HG03432 (cell line): ENCODE data around the gene OOSP3.
"Not testable (repeated sequence)": the region's sequence is repeated elsewhere in the genome, so short reads cannot be mapped to it uniquely, and the experiment has no call there.

ENCODE experiments used
- ATAC-seq: cut with Tn5 transposase; IDR thresholded peaks from one replicate; pipeline ENCODE4 v1.9.1; 2021; ENCODE audit warnings: mild to moderate bottlenecking, moderate library complexity; ENCODE audit not compliant: unreplicated experiment

Gene OOSP3

GRCh38 chr11:59875856-59876519 lies 2.6 kb upstream of the OOSP3 start:
- ATAC-seq: no peak

DNA sequence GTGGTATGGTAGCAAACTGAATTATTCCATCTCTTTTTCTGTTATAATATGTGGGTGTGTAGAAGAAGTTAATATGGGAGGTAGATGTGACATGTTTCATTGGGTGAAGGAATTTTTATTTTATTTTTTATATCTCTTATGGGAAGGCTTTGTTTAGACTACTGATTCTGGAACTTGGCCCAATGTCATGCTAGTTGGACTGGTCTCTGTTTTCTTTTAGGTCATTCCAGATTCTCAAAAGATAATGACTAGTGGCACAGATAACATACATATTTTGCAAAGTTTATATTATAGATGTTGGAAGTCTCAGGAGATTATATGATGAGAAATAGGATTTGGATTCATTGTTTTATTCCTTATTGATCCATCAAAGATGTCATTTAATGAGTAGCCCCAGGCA lies 1.3 kb upstream of the OOSP3 start:
- no peak for ATAC-seq

GRCh38 chr11:59877784-59878183 lies 798 bp upstream of the OOSP3 start:
- no peak for ATAC-seq

GRCh38 chr11:59879567-59879966 lies 985 bp downstream of the OOSP3 start:
- ATAC-seq: no peak

DNA sequence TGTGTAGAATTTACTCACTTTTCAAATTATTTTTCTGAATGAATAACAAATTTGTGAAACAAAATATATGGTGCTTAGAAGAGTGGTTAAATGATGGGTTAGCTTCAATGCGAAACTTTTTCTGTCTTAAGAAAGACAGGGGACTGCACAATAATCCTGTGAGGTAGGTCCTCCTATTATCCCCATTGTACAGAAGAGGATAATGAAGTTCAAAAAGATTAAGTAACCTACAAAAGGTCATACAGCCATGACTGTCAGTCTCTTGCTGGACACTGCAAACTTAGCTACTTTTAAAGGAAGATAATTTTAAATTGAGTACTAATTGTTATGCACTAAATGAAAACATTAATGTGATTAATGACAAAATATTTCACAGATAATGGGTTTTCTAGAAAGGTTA lies 5.0 kb downstream of the OOSP3 start:
- no peak for ATAC-seq

GRCh38 chr11:59887156-59887555 lies 8.6 kb downstream of the OOSP3 start:
- not testable (repeated sequence) for ATAC-seq

DNA sequence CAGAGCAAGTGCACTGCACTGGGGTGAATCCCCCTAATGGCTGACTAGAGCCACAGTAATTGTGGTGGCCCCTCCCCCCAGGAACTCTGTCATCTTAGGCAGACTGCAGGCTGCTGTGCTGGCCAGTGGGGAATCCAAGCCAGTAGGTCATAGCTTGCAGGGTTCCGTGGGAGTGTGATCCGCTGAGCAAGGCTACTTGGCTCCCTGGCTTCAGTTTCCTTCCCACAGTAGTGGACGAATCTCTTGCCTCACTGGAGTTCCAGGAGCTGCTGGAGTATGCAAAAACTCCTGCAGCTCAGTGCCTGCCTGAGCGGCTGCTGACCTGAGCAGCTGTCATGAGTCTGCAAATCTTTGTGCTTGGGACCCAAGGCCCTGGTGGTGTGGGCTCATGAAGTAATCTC lies 13.2 kb downstream of the OOSP3 start:
- no peak for ATAC-seq

DNA sequence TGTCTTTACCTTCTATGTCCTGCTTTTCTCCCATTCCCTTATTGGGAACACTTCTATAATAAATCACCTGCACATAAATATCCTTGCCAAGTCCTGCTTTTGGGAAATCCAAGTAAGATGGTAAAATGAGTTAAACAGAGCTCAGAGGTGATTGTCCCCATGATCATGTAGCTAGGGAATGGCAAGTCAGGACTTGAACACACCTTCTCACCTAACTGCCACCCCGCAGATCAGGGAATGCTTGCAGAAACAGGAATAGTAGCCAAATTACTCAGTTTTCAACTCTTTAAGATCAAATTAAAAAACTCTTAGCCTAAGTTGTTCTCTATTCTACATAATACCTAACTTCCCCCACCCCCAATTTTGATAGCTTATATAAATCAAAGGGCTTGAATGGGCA lies 16.0 kb downstream of the OOSP3 start:
- ATAC-seq: no peak

- ATAC-seq: no peak
Observed at GRCh38 chr11:59898046-59898445, 19.5 kb downstream of the OOSP3 start.

DNA sequence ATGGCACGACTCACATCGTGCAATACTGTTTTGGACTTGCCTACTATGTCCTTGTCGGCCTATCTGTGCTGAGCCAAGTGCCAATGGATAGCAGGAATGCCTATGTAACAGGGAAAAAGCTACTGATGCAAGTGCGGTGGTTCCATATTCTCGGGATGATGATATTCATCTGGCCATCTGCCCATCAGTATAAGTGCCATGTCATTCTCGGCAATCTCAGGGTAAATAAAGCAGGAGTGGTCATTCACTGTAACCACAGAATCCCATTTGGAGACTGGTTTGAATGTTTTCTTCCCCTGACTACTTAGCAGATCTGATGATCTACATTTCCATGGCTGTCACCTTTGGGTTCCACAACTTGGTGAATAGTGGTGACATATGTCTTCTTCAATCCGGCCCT lies 20.1 kb downstream of the OOSP3 start:
- ATAC-seq: no peak

GRCh38 chr11:59899532-59899931 lies 20.9 kb downstream of the OOSP3 start:
- no peak for ATAC-seq

GRCh38 chr11:59900366-59901126 lies 22.0 kb downstream of the OOSP3 start:
- ATAC-seq: no peak

DNA sequence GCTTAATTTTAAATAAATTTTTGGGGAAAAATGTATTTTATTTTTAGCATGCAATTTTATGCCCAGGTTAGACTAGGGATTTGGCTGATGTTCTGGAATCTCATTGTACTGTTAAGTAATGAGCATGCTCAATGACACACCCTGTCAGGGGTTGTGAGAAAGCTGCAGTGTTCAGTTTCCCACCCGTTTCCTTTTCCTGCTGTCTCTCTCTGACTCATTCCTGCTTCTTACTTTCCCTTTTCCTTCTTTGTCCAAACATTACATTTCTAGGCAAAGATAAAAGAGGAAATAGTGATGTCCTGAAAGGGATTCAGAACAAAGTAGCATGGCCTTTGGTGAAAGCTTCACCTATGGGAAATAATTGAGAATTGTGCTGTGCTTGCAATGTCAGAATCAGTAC lies 22.7 kb downstream of the OOSP3 start:
- no peak for ATAC-seq

DNA sequence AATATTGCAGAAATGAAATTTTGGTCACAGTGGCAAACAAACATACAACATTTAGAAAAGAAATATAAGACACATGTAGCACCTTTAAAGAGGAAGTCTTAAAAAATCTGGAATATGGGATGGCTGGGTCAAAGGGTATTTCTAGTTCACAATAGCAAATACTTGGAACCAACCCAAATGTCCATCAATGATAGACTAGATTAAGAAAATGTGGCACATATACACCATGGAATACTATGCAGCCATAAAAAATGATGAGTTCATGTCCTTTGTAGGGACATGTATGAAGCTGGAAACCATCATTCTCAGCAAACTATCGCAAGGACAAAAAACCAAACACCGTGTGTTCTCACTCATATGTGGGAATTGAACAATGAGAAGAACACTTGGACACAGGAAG lies 25.0 kb downstream of the OOSP3 start:
- not testable (repeated sequence) for ATAC-seq

- no peak for ATAC-seq
Observed at GRCh38 chr11:59918480-59918879, 39.9 kb downstream of the OOSP3 start.

GRCh38 chr11:59918987-59919589 lies 40.5 kb downstream of the OOSP3 start:
- no peak for ATAC-seq

DNA sequence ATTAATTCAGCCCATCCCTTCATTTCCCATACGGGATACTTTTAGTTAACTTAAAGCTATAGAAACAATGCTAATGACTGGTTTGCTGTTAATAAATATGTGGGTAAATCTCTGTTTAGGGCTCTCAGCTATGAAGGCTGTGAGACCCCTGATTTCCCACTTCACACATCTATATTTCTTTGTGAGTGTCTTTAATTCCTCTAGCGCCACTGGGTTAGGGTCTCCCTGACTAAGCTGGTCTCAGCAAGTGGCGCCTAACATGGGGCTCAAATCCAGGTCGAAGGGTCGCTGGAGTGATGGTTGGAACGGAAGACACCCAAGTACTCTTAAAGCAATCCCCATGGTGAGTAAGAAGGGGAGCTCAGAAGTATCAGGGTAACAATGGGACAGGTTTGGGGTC lies 45.2 kb downstream of the OOSP3 start:
- ATAC-seq: no peak

GRCh38 chr11:59931688-59932087 lies 53.1 kb downstream of the OOSP3 start:
- ATAC-seq: no peak

GRCh38 chr11:59938132-59938531 lies 59.5 kb downstream of the OOSP3 start, which contains the start of gene OOSP1:
Gene OOSP1 (plus strand): TSS chr11:59938432. CDS start chr11:59938455, 23 bp downstream.
- ATAC-seq: no peak

DNA sequence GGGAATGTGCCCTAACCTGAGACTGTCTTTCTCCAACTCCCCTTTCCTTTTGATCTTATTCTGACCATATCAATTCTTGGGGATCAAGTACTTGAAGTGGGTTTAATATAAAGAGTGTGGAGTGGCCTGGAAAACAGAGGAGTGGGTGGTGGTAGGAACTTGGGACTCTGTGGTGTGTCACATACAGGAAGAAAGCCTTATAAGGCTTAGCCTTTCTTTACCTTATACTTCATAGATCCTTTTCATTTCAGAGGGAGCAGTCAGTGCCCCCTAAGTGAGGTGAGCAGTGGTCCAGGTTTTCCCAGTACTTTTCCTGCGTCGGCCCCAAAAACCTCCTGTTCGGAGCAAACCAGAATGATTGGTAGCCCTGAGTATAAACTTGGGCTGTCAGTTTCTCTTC lies 60.1 kb downstream of the OOSP3 start:
- no peak for ATAC-seq

GRCh38 chr11:59939482-59939881 lies 60.9 kb downstream of the OOSP3 start:
- ATAC-seq: no peak

GRCh38 chr11:59941091-59941490 lies 62.5 kb downstream of the OOSP3 start:
- ATAC-seq: no peak
